HepG2 (cell line): ENCODE results near the gene CNTD1. TPM values are rescaled to one million over a fixed set of nuclear protein-coding genes. Genes with fewer than 3 reads are reported as not detected.

Experiments used
- ATAD3A ChIP-seq: sonication (generic); formaldehyde crosslinking; IDR thresholded peaks from 2 replicates; pipeline ENCODE4 v1.4.0; 2020; ENCODE audit warnings: missing genetic modification reagents
- FLYWCH1 ChIP-seq: sonication (generic); formaldehyde crosslinking; IDR thresholded peaks from 2 replicates; pipeline ENCODE4 v1.8.1; 2023; ENCODE audit warnings: mild to moderate bottlenecking, missing genetic modification reagents
- FOSL2 ChIP-seq: sonication (generic); formaldehyde crosslinking; IDR thresholded peaks from 2 replicates; pipeline ENCODE4 v1.4.0; 2020; ENCODE audit warnings: missing genetic modification reagents
- JUN ChIP-seq: sonication (generic); formaldehyde crosslinking; IDR thresholded peaks from 2 replicates; pipeline ENCODE4 v1.4.0; 2020; ENCODE audit warnings: mild to moderate bottlenecking, missing genetic modification reagents
- KDM5A ChIP-seq: fragments of 200-600 bp; sonication (generic); IDR thresholded peaks from 2 replicates; pipeline ENCODE4 v1.7.0; 2018; ENCODE audit warnings: antibody characterized with exemption, mild to moderate bottlenecking, low read length, borderline replicate concordance
- MAFK ChIP-seq, 2 experiments: IDR thresholded peaks in 1 of 2; conservative IDR thresholded peaks in 1 of 2; 2 replicates each; pipeline ENCODE4 v1.6.1; 2011; ENCODE audit warnings: improper control_type of control experiment in 2 of 2, low read length in 2 of 2
- MED13 ChIP-seq: sonication (generic); formaldehyde crosslinking; IDR thresholded peaks from 2 replicates; pipeline ENCODE4 v1.5.0; 2020; ENCODE audit warnings: missing genetic modification reagents
- MEIS1 ChIP-seq: sonication (generic); formaldehyde crosslinking; IDR thresholded peaks from 2 replicates; pipeline ENCODE4 v1.9.0; 2021; ENCODE audit warnings: mild to moderate bottlenecking, missing genetic modification reagents, moderate library complexity, borderline replicate concordance
- NR2F2 ChIP-seq: IDR thresholded peaks from 2 replicates; pipeline ENCODE4 v1.6.1; 2012; ENCODE audit warnings: low read depth, inconsistent platforms, borderline replicate concordance
- SMARCE1 ChIP-seq: fragments of 450-650 bp; IDR thresholded peaks from 2 replicates; pipeline ENCODE4 v1.6.1; 2017; ENCODE audit warnings: borderline replicate concordance
- TCF7 ChIP-seq: sonication (generic); IDR thresholded peaks from 2 replicates; pipeline ENCODE4 v1.6.1; 2016; ENCODE audit warnings: antibody characterized with exemption, low read depth
- ZFX ChIP-seq: sonication (generic); formaldehyde crosslinking; IDR thresholded peaks from 2 replicates; pipeline ENCODE4 v1.4.0; 2020; ENCODE audit warnings: mild to moderate bottlenecking, low read depth, missing genetic modification reagents, moderate library complexity
- ZNF232 ChIP-seq: sonication (generic); formaldehyde crosslinking; IDR thresholded peaks from 2 replicates; pipeline ENCODE4 v1.4.0; 2020; ENCODE audit warnings: missing genetic modification reagents, borderline replicate concordance
- ZNF567 ChIP-seq: sonication (generic); formaldehyde crosslinking; IDR thresholded peaks from 2 replicates; pipeline ENCODE4 v1.8.1; 2023; ENCODE audit warnings: mild to moderate bottlenecking, missing genetic modification reagents, borderline replicate concordance
- ZNF577 ChIP-seq: sonication (generic); formaldehyde crosslinking; IDR thresholded peaks from 2 replicates; pipeline ENCODE4 v1.4.0; 2020; ENCODE audit warnings: mild to moderate bottlenecking, low read depth, missing genetic modification reagents, borderline replicate concordance
- polyA plus RNA-seq, 8 experiments: library from polyadenylated mRNA; depleted of rRNA in 3 of 8; stranded (reverse) in 7 of 8; unstranded in 1 of 8; fragments of >200 nt; fragmentation: Illumina TruSeq in 4 of 8; extraction: Trizol in 4 of 8; gene quantifications; 2 replicates each; pipeline versions ENCODE4 v1.2.1 to v1.2.3, GENCODE V29; 2011 to 2016; ENCODE audit warnings: low read depth in 4 of 8, missing spikeins in 1 of 8, mixed read lengths in 1 of 8; ENCODE audit not compliant: insufficient read depth in 1 of 8
- total RNA-seq, 5 experiments: library from RNA; depleted of rRNA; stranded (reverse); fragments of >200 nt; fragmentation: Illumina TruSeq; extraction: Trizol; gene quantifications; 2 replicates each; pipeline ENCODE4 v1.2.3, GENCODE V29; 2016; ENCODE audit warnings: low read depth in 1 of 5
- TF ChIP-seq, protein P1 (sequence below): IDR thresholded peaks from 2 replicates; pipeline ENCODE4 v1.6.1; 2012; ENCODE audit warnings: low read depth, low read length, improper control_type of control experiment
- TF ChIP-seq, protein P2 (sequence below): sonication (generic); formaldehyde crosslinking; IDR thresholded peaks from 2 replicates; pipeline ENCODE4 v1.4.0; 2020; ENCODE audit warnings: mild to moderate bottlenecking, missing genetic modification reagents
- TF ChIP-seq, protein P3 (sequence below): sonication (generic); formaldehyde crosslinking; IDR thresholded peaks from 2 replicates; pipeline ENCODE4 v1.5.0; 2020; ENCODE audit warnings: mild to moderate bottlenecking, missing genetic modification reagents, moderate library complexity
- TF ChIP-seq, protein P4 (sequence below): sonication (generic); formaldehyde crosslinking; IDR thresholded peaks from 2 replicates; pipeline ENCODE4 v1.4.0; 2020; ENCODE audit warnings: missing genetic modification reagents
- TF ChIP-seq, protein P5 (sequence below): sonication (generic); formaldehyde crosslinking; IDR thresholded peaks from 2 replicates; pipeline ENCODE4 v1.4.0; 2020; ENCODE audit warnings: mild to moderate bottlenecking, missing genetic modification reagents
- TF ChIP-seq, protein P6 (sequence below): sonication (generic); formaldehyde crosslinking; IDR thresholded peaks from 2 replicates; pipeline ENCODE4 v1.4.0; 2020; ENCODE audit warnings: missing genetic modification reagents, mild to moderate bottlenecking, borderline replicate concordance

CNTD1 gene
- total and polyA plus RNA-seq, 2 of the 13 experiments (the other 11 are each of a cell fraction or from before 2014, with no cell fraction given) = 0.11 to 0.15 TPM

DNA sequence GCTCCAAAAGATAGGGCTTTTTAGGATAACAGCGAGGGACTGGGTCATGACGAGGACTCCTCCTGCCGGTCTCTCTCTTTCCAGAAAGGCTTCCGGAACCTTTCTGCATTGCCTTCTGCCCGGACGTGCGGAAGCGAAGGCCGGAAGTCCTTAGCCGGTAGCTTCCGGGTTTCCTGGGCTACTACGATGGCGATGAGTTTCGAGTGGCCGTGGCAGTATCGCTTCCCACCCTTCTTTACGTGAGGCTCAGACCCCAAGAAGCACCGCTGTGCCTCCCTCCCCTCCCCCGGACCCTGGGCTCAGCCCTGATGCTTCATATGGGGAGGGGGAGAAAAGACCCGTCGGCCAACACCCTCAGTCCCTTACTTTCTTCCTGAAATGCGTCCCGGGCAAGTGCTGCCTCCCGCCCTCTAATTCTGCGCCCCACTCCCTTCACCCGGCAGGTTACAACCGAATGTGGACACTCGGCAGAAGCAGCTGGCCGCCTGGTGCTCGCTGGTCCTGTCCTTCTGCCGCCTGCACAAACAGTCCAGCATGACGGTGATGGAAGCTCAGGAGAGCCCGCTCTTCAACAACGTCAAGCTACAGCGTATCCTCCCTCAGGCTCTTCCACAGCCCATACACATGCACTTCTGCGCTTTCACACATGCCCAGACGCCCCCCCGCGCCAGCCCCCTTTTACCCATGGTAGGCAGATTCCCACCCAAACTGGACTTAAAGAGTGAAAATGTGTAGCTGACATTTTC is 25.2 kb upstream of the CNTD1 start, which contains the start of gene VPS25 (continued):
- TF ChIP-seq, protein P1, sequence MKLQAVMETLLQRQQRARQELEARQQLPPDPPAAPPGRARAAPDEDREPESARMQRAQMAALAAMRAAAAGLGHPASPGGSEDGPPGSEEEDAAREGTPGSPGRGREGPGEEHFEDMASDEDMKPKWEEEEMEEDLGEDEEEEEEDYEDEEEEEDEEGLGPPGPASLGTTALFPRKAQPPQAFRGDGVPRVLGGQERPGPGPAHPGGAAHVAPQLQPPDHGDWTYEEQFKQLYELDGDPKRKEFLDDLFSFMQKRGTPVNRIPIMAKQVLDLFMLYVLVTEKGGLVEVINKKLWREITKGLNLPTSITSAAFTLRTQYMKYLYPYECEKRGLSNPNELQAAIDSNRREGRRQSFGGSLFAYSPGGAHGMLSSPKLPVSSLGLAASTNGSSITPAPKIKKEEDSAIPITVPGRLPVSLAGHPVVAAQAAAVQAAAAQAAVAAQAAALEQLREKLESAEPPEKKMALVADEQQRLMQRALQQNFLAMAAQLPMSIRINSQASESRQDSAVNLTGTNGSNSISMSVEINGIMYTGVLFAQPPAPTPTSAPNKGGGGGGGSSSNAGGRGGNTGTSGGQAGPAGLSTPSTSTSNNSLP = 0 out of 2 replicates have a peak, but pooled peaks have one; percentile 8
- TF ChIP-seq MED13 (CRISPR knock-in tag) (peak; percentile 77; the same call in 1 of the 2 replicates), NR2F2 (peak; percentile 64; the same call in 1 of the 2 replicates), FOSL2 (CRISPR knock-in tag) (peak; percentile 73), JUN (CRISPR knock-in tag) (no peak), ZFX (CRISPR knock-in tag) (peak; percentile 69), ZNF577 (CRISPR knock-in tag) (no peak), MAFK (conservative IDR thresholded peaks at IDR 0.05 in 1 of 2, IDR thresholded peaks at IDR 0.05 in 1 of 2; ENCODE audit: low read length in 2 of 2) (no peak), KDM5A (peak; percentile 100), TCF7 (no peak), FLYWCH1 (CRISPR knock-in tag) (no peak), ATAD3A (CRISPR knock-in tag) (no peak), ZNF567 (CRISPR knock-in tag) (no peak; the same call in 1 of the 2 replicates), MEIS1 (CRISPR knock-in tag) (0 out of 2 replicates have a peak, but pooled peaks have one; percentile 67), SMARCE1 (no peak), ZNF232 (CRISPR knock-in tag) (peak; percentile 97)
- TF ChIP-seq, protein P2, sequence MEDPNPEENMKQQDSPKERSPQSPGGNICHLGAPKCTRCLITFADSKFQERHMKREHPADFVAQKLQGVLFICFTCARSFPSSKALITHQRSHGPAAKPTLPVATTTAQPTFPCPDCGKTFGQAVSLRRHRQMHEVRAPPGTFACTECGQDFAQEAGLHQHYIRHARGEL (CRISPR knock-in tag) = peak; percentile 19; the same call in 1 of the 2 replicates
- TF ChIP-seq, protein P3, sequence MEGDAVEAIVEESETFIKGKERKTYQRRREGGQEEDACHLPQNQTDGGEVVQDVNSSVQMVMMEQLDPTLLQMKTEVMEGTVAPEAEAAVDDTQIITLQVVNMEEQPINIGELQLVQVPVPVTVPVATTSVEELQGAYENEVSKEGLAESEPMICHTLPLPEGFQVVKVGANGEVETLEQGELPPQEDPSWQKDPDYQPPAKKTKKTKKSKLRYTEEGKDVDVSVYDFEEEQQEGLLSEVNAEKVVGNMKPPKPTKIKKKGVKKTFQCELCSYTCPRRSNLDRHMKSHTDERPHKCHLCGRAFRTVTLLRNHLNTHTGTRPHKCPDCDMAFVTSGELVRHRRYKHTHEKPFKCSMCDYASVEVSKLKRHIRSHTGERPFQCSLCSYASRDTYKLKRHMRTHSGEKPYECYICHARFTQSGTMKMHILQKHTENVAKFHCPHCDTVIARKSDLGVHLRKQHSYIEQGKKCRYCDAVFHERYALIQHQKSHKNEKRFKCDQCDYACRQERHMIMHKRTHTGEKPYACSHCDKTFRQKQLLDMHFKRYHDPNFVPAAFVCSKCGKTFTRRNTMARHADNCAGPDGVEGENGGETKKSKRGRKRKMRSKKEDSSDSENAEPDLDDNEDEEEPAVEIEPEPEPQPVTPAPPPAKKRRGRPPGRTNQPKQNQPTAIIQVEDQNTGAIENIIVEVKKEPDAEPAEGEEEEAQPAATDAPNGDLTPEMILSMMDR = peak; percentile 61
- TF ChIP-seq, protein P4, sequence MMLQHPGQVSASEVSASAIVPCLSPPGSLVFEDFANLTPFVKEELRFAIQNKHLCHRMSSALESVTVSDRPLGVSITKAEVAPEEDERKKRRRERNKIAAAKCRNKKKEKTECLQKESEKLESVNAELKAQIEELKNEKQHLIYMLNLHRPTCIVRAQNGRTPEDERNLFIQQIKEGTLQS (CRISPR knock-in tag) = peak; percentile 68; the same call in 1 of the 2 replicates
- TF ChIP-seq, protein P5, sequence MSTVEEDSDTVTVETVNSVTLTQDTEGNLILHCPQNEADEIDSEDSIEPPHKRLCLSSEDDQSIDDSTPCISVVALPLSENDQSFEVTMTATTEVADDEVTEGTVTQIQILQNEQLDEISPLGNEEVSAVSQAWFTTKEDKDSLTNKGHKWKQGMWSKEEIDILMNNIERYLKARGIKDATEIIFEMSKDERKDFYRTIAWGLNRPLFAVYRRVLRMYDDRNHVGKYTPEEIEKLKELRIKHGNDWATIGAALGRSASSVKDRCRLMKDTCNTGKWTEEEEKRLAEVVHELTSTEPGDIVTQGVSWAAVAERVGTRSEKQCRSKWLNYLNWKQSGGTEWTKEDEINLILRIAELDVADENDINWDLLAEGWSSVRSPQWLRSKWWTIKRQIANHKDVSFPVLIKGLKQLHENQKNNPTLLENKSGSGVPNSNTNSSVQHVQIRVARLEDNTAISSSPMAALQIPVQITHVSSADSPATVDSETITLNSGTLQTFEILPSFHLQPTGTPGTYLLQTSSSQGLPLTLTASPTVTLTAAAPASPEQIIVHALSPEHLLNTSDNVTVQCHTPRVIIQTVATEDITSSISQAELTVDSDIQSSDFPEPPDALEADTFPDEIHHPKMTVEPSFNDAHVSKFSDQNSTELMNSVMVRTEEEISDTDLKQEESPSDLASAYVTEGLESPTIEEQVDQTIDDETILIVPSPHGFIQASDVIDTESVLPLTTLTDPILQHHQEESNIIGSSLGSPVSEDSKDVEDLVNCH = no peak; the same call in 1 of the 2 replicates
- TF ChIP-seq, protein P6, sequence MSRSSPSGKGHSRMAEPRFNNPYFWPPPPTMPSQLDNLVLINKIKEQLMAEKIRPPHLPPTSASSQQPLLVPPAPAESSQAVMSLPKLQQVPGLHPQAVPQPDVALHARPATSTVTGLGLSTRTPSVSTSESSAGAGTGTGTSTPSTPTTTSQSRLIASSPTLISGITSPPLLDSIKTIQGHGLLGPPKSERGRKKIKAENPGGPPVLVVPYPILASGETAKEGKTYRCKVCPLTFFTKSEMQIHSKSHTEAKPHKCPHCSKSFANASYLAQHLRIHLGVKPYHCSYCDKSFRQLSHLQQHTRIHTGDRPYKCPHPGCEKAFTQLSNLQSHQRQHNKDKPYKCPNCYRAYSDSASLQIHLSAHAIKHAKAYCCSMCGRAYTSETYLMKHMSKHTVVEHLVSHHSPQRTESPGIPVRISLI (CRISPR knock-in tag) = peak; percentile 43; the same call in 1 of the 2 replicates
